HG03460 (cell line): Measurements from ENCODE around the gene CYTH2.

Source experiments
- ATAC-seq: cut with Tn5 transposase; IDR thresholded peaks from one replicate; pipeline ENCODE4 v1.9.1; 2021; ENCODE audit not compliant: unreplicated experiment

The CYTH2 gene

GRCh38 chr19:48492925-48493717, 24.0 kb downstream of the CYTH2 start:
- ATAC-seq: peak; percentile 67

- ATAC-seq: no peak
Observed at GRCh38 chr19:48493718-48494401, 24.7 kb downstream of the CYTH2 start.

- ATAC-seq: no peak
Observed at GRCh38 chr19:48495396-48495795, 26.2 kb downstream of the CYTH2 start.

GRCh38 chr19:48496959-48497727, 28.0 kb downstream of the CYTH2 start:
- no peak for ATAC-seq

GRCh38 chr19:48497728-48498594, 28.8 kb downstream of the CYTH2 start:
- no peak for ATAC-seq

- ATAC-seq: no peak
Observed at GRCh38 chr19:48498595-48499311, 29.6 kb downstream of the CYTH2 start.

- ATAC-seq: no peak
Observed at GRCh38 chr19:48499316-48500090, 30.3 kb downstream of the CYTH2 start.

- ATAC-seq: no peak
Observed at GRCh38 chr19:48500830-48501493, 31.8 kb downstream of the CYTH2 start.

- no peak for ATAC-seq
Observed at GRCh38 chr19:48501494-48502349, 32.6 kb downstream of the CYTH2 start.

GRCh38 chr19:48502350-48503018, 33.3 kb downstream of the CYTH2 start:
- ATAC-seq: no peak

- ATAC-seq: no peak
Observed at GRCh38 chr19:48506138-48506733, 37.1 kb downstream of the CYTH2 start.

- ATAC-seq: no peak
Observed at GRCh38 chr19:48507911-48508439, 38.8 kb downstream of the CYTH2 start.

- ATAC-seq: no peak
Observed at GRCh38 chr19:48508729-48509411, 39.7 kb downstream of the CYTH2 start.

- no peak for ATAC-seq
Observed at GRCh38 chr19:48509467-48510194, 40.5 kb downstream of the CYTH2 start.
